SH-SY5Y (cell line): ENCODE measurements around the gene CIITA.

Experiments
- GATA2 ChIP-seq: IDR thresholded peaks from 2 replicates; pipeline ENCODE4 v1.6.1; 2011; ENCODE audit warnings: mild to moderate bottlenecking, low read depth, low read length
- GATA3 ChIP-seq: IDR thresholded peaks from 2 replicates; pipeline ENCODE4 v1.6.1; 2011; ENCODE audit warnings: low read depth, mild to moderate bottlenecking, low read length, moderate library complexity

The CIITA gene

GRCh38 chr16:10919003-10919351, 42.0 kb downstream of the CIITA start:
- TF ChIP-seq GATA3 (no peak), GATA2 (no peak)

- TF ChIP-seq GATA2 (no peak), GATA3 (no peak)
Measured at GRCh38 chr16:10920726-10921427, 43.9 kb downstream of the CIITA start.

- TF ChIP-seq GATA3 (no peak), GATA2 (no peak)
Measured at GRCh38 chr16:10921536-10922327, 44.7 kb downstream of the CIITA start.

GRCh38 chr16:10922328-10923145, 45.5 kb downstream of the CIITA start:
- TF ChIP-seq GATA3, result no peak
- no peak for TF ChIP-seq GATA2

GRCh38 chr16:10923146-10923649, 46.2 kb downstream of the CIITA start:
- no peak for TF ChIP-seq GATA3

- no peak for TF ChIP-seq GATA3
Measured at GRCh38 chr16:10923650-10924214, 46.7 kb downstream of the CIITA start.

- TF ChIP-seq GATA2 (no peak), GATA3 (no peak)
Measured at GRCh38 chr16:10926094-10926493, 49.1 kb downstream of the CIITA start.

- no peak for TF ChIP-seq GATA3
- TF ChIP-seq GATA2, result no peak
Measured at GRCh38 chr16:10926867-10927266, 49.9 kb downstream of the CIITA start.

- TF ChIP-seq GATA2 (no peak), GATA3 (no peak)
Measured at GRCh38 chr16:10927497-10928112, 50.6 kb downstream of the CIITA start.

- no peak for TF ChIP-seq GATA2
- no peak for TF ChIP-seq GATA3
Measured at GRCh38 chr16:10929853-10930754, 53.1 kb downstream of the CIITA start.

- TF ChIP-seq GATA3, result no peak
- TF ChIP-seq GATA2, result no peak
Measured at GRCh38 chr16:10930755-10931093, 53.7 kb downstream of the CIITA start.

- TF ChIP-seq GATA2 (no peak), GATA3 (no peak)
Measured at GRCh38 chr16:10931134-10931533, 54.1 kb downstream of the CIITA start.
